ENCODE results near the gene SUGP2.

- TF ChIP-seq POLR2AphosphoS5 (IDR thresholded peaks at IDR 0.05) (no peak), POLR2A (IDR thresholded peaks at IDR 0.05) (no peak), EP300 (IDR thresholded peaks at IDR 0.05) (no peak)
Observed at GRCh38 chr19:18998276-18998675, 35.0 kb downstream of the SUGP2 start.
